Calu3 (cell line): ENCODE results near the gene TBC1D24. TPM values are rescaled to one million over a fixed set of nuclear protein-coding genes. Genes with fewer than 3 reads are reported as not detected.
"Not testable (repeated sequence)": the region's sequence is repeated elsewhere in the genome, so short reads cannot be mapped to it uniquely, and the experiment has no call there.

Experiments
- BruUV-seq: library from RNA; stranded (reverse); fragments of 400-500 nt; replicated peaks from 2 replicates; lab custom pipeline; 2021; lab: Mats Ljungman, UMichigan
- CTCF ChIA-PET: fragments of 300-600 bp; sonication (Branson Sonifier 250); formaldehyde crosslinking; loops from one replicate; lab custom pipeline; 2022; ENCODE audit warnings: antibody characterized with exemption; lab: Charles Lee
- DNase-seq: peaks from one replicate; pipeline ENCODE4 v3.0.0; 2022
- H3K27ac Mint-ChIP-seq: one replicate; pipeline ENCODE4 v1.8.0; 2022; ENCODE audit warnings: mixed read lengths; ENCODE audit not compliant: unreplicated experiment
- H3K27me3 Mint-ChIP-seq: one replicate; pipeline ENCODE4 v1.8.0; 2022; ENCODE audit warnings: mixed read lengths; ENCODE audit not compliant: unreplicated experiment
- H3K36me3 Mint-ChIP-seq: one replicate; pipeline ENCODE4 v1.8.0; 2022; ENCODE audit warnings: mild to moderate bottlenecking, moderate library complexity, mixed read lengths; ENCODE audit not compliant: insufficient read depth, unreplicated experiment
- H3K4me1 Mint-ChIP-seq: one replicate; pipeline ENCODE4 v1.8.0; 2022; ENCODE audit warnings: mild to moderate bottlenecking, low read depth, mixed read lengths; ENCODE audit not compliant: unreplicated experiment
- H3K4me3 Mint-ChIP-seq: one replicate; pipeline ENCODE4 v1.8.0; 2022; ENCODE audit warnings: mild to moderate bottlenecking, low read depth, moderate library complexity, mixed read lengths; ENCODE audit not compliant: unreplicated experiment
- H3K9me3 Mint-ChIP-seq: one replicate; pipeline ENCODE4 v1.8.0; 2022; ENCODE audit warnings: low read depth, mixed read lengths; ENCODE audit not compliant: unreplicated experiment
- intact Hi-C: fragments of 100-400 bp; cut with micrococcal nuclease; formaldehyde crosslinking; loops from one replicate; pipeline ENCODE4 v1.10.0; 2022; ENCODE audit not compliant: unreplicated experiment
- total RNA-seq: library from RNA; stranded (reverse); gene quantifications from 2 replicates; pipeline ENCODE4 v1.2.3, GENCODE V29; 2022
- TF ChIP-seq, protein P1 (sequence below): fragments of 200-600 bp; IDR thresholded peaks from one replicate; pipeline ENCODE4 v1.8.0; 2022; ENCODE audit warnings: antibody characterized with exemption; ENCODE audit not compliant: unreplicated experiment

TBC1D24 gene
- total RNA-seq, 1 experiment from 2014 or later = 33.3 TPM

DNA sequence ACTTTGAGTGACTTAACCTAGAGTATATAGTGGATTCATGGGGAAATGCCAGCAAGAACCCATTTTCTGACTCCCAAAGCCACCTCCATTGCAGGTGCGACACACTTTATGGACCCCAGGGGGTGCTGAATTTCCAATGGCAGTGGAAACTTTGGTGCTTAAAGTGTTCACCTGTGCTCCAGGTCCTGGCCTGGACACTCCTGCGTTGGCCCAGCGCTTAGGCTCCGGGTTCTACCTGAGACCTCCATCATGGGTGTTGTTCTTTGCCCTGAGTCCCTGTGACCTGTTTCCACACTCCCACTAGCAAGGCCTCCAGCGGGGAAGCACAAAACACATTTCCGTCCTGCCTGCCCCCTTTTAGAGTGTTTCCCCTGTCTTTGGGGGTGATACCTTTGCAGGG lies 42.6 kb upstream of the TBC1D24 start:
- H3K36me3 Mint-ChIP-seq = peaks cover 70% of the 10 kb centered on the region
- DNase-seq = no peak
- H3K4me3 Mint-ChIP-seq = no peak overlapping the region
- H3K27me3 Mint-ChIP-seq = no peaks in the 10 kb centered on the region
- CTCF ChIA-PET = no interaction called here
- intact Hi-C loops = loop anchor here (10.0 kb wide), 1 partner anchor 73 kb away; no protein-coding TSS in a partner anchor
- TF ChIP-seq, protein P1, sequence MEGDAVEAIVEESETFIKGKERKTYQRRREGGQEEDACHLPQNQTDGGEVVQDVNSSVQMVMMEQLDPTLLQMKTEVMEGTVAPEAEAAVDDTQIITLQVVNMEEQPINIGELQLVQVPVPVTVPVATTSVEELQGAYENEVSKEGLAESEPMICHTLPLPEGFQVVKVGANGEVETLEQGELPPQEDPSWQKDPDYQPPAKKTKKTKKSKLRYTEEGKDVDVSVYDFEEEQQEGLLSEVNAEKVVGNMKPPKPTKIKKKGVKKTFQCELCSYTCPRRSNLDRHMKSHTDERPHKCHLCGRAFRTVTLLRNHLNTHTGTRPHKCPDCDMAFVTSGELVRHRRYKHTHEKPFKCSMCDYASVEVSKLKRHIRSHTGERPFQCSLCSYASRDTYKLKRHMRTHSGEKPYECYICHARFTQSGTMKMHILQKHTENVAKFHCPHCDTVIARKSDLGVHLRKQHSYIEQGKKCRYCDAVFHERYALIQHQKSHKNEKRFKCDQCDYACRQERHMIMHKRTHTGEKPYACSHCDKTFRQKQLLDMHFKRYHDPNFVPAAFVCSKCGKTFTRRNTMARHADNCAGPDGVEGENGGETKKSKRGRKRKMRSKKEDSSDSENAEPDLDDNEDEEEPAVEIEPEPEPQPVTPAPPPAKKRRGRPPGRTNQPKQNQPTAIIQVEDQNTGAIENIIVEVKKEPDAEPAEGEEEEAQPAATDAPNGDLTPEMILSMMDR = no peak
- BruUV-seq = TSS peak; percentile 5
- H3K9me3 Mint-ChIP-seq = no peaks in the 10 kb centered on the region
- no peak overlapping the region for H3K27ac Mint-ChIP-seq
- peaks cover 28% of the 10 kb centered on the region for H3K4me1 Mint-ChIP-seq

DNA sequence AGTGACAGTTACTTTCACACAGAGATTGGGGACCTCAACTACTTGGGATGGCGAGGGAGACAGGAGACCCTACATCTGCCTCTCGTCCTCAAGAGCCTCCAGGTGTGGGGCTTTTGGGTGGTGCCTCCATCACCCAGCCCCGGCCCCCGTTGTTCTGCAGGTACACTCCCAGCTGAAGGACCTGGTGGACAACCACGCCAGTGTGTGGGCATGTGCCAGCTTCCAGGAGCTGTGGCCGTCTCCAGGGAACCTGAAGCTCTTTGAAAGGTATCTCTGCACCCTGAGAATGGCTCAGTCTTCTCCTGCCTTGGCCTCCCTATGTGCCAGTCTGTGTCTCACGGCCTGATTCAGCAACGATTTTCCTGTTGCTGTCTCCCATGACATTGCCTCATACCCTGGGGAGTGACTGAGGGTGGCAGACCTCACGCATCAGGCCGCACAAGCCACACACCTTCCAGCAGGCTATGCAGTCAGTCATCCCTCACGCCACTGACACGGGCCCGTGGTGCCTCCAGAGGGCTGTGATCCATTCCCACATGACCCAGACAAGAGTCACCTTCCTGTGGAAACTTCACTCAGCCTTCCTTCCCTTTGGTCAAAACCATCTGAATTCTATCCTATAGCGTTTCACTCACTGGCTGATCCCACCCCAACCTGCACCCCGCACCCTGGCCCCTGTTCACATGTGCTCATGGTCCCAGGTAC lies 42.0 kb upstream of the TBC1D24 start:
- Mint-ChIP-seq H3K36me3 (peaks cover 71% of the 10 kb centered on the region), H3K9me3 (no peaks in the 10 kb centered on the region), H3K4me1 (peaks cover 21% of the 10 kb centered on the region), H3K27me3 (no peaks in the 10 kb centered on the region), H3K27ac (no peak overlapping the region), H3K4me3 (no peak overlapping the region)
- intact Hi-C loops = loop anchor here (10.0 kb wide), 1 partner anchor 72 kb away; no protein-coding TSS in a partner anchor
- TF ChIP-seq, protein P1 = no peak
- BruUV-seq = no TSS peak
- no peak for DNase-seq
- CTCF ChIA-PET = no interaction called here

DNA sequence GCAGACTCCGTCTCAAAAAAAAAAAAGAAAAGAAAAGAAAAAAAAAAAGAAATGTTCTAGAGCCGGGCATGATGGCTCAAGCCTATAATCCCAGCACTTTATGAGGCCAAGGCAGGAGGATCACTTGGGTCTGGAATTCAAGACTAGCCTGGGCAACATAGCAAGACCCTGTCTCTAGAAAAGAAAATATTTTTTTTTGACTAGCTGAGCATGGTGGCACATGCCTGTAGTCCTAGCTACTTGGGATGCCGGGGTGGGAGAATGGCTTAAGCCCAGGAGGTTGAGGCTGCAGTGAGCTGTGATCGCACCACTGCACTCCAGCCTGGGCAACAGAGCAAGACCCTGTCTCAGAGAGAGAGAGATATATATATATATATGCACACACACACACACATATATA lies 39.7 kb upstream of the TBC1D24 start:
- CTCF ChIA-PET, H3K4me1 Mint-ChIP-seq, H3K4me3 Mint-ChIP-seq, H3K27ac Mint-ChIP-seq, DNase-seq, H3K9me3 Mint-ChIP-seq, BruUV-seq, H3K27me3 Mint-ChIP-seq: not testable (repeated sequence)
- intact Hi-C loops = loop anchor here (10.0 kb wide), 1 partner anchor 70 kb away; no protein-coding TSS in a partner anchor
- peaks cover 71% of the 10 kb centered on the region for H3K36me3 Mint-ChIP-seq

DNA sequence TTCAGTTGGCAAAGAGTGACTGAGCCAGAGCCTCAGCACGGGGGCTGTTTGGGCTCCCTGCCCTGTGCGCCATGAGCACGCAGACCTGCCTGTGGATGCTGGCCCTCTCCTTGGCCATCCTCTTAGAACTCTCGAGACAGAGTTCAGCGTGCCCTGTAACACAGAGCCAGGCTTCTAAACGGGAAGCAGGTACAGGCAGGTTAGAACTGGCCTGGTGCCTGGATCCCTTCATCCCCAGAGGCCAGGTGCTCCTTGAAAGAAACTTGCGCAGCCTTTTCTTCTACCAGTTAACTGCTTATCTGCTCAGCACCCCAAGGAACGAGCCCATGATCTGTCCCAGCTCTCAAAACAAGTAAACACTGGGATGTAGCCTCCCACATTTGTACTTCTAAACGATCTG lies 38.8 kb upstream of the TBC1D24 start:
- H3K4me3 Mint-ChIP-seq = no peak overlapping the region
- H3K27ac Mint-ChIP-seq = no peak overlapping the region
- TF ChIP-seq, protein P1 = no peak
- intact Hi-C loops = loop anchor here (10.0 kb wide), 1 partner anchor 69 kb away; no protein-coding TSS in a partner anchor
- H3K36me3 Mint-ChIP-seq = peaks cover 65% of the 10 kb centered on the region
- DNase-seq = no peak
- H3K27me3 Mint-ChIP-seq = no peaks in the 10 kb centered on the region
- peaks cover 1% of the 10 kb centered on the region for H3K4me1 Mint-ChIP-seq
- CTCF ChIA-PET = no interaction called here
- BruUV-seq = no TSS peak
- no peaks in the 10 kb centered on the region for H3K9me3 Mint-ChIP-seq
